ENCODE data around the gene RTN1. TPM values are rescaled to one million over a fixed set of nuclear protein-coding genes. Genes with fewer than 3 reads are reported as not detected.
"Not testable (repeated sequence)": the region's sequence is repeated elsewhere in the genome, so short reads cannot be mapped to it uniquely, and the experiment has no call there.

The RTN1 gene
- total and polyA plus RNA-seq, 7 donors: 1.2 to 25.7 (median 8.0) TPM

- Histone ChIP-seq H3K4me1 (no peaks in the 10 kb centered on the region), H3K36me3 (no peaks in the 10 kb centered on the region), H3K9me3 (peaks cover 0 to 1% (median 0%) of the 10 kb centered on the region in 4 donors), H3K27ac (no peak overlapping the region), H3K4me3 (no peak overlapping the region), H3K27me3 (no peaks in the 10 kb centered on the region)
- WGBS, 2 donors: 64 to 87% methylated on average over 7 of the region's 7 CpGs
- intact Hi-C loops (cut with DNase I): no loop called here
- no peak for DNase-seq
- TF ChIP-seq, protein P1, sequence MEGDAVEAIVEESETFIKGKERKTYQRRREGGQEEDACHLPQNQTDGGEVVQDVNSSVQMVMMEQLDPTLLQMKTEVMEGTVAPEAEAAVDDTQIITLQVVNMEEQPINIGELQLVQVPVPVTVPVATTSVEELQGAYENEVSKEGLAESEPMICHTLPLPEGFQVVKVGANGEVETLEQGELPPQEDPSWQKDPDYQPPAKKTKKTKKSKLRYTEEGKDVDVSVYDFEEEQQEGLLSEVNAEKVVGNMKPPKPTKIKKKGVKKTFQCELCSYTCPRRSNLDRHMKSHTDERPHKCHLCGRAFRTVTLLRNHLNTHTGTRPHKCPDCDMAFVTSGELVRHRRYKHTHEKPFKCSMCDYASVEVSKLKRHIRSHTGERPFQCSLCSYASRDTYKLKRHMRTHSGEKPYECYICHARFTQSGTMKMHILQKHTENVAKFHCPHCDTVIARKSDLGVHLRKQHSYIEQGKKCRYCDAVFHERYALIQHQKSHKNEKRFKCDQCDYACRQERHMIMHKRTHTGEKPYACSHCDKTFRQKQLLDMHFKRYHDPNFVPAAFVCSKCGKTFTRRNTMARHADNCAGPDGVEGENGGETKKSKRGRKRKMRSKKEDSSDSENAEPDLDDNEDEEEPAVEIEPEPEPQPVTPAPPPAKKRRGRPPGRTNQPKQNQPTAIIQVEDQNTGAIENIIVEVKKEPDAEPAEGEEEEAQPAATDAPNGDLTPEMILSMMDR (IDR thresholded peaks at IDR 0.05): no peak
- TF ChIP-seq POLR2A (IDR thresholded peaks at IDR 0.05) (no peak), POLR2AphosphoS5 (IDR thresholded peaks at IDR 0.05) (no peak), EP300 (IDR thresholded peaks at IDR 0.05) (no peak)
Measured at GRCh38 chr14:59657769-59658168, 212.8 kb downstream of the RTN1 start.

- no peak for TF ChIP-seq POLR2A (IDR thresholded peaks at IDR 0.05)
- TF ChIP-seq EP300 (IDR thresholded peaks at IDR 0.05): no peak
- TF ChIP-seq, protein P1 (IDR thresholded peaks at IDR 0.05): no peak
- TF ChIP-seq POLR2AphosphoS5 (IDR thresholded peaks at IDR 0.05): no peak
- H3K4me1 ChIP-seq: no peaks in the 10 kb centered on the region
- no peak overlapping the region for H3K4me3 ChIP-seq
- no peak for DNase-seq
- no peak overlapping the region for H3K27ac ChIP-seq
- WGBS, 2 donors: 79 to 87% methylated on average over 2 of the region's 2 CpGs
- intact Hi-C loops (cut with DNase I): no loop called here
- no peaks in the 10 kb centered on the region for H3K27me3 ChIP-seq
- H3K36me3 ChIP-seq: no peaks in the 10 kb centered on the region
- H3K9me3 ChIP-seq: no peaks in the 10 kb centered on the region
Measured at GRCh38 chr14:59656473-59656872, 214.1 kb downstream of the RTN1 start.

GRCh38 chr14:59654131-59654530 is 216.4 kb downstream of the RTN1 start:
- DNase-seq; intact Hi-C loops (cut with DNase I); H3K27me3 ChIP-seq; H3K4me1 ChIP-seq; H3K27ac ChIP-seq; H3K4me3 ChIP-seq; H3K9me3 ChIP-seq; H3K36me3 ChIP-seq: not testable (repeated sequence)
- WGBS, 2 donors: 91 to 93% methylated on average over 10 of the region's 10 CpGs

DNA sequence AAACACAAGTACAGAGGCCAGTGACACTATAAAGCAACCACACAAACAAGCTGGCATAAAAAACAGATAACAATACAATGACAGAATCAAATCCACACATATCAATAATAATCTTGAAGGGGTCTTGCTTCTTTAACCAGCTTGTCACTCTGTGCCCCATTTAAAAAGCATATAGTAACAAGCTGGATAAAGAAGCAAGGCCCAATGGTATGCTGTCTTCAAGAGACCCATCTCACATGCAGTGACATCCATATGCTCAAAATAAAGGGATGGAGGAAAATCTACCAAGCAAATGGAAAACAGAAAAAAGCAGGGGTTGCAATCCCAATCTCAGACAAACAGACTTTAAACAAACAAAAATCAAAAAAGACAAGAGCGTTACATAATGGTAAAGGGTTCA is 223.7 kb downstream of the RTN1 start:
- H3K27me3 ChIP-seq; H3K27ac ChIP-seq; H3K9me3 ChIP-seq; H3K4me3 ChIP-seq; H3K4me1 ChIP-seq; intact Hi-C loops (cut with DNase I); H3K36me3 ChIP-seq; DNase-seq: not testable (repeated sequence)
- 84 to 98% methylated on average over 1 of the region's 1 CpG for WGBS, 2 donors

GRCh38 chr14:59638885-59639284 is 231.7 kb downstream of the RTN1 start:
- Histone ChIP-seq H3K9me3 (no peaks in the 10 kb centered on the region), H3K27me3 (no peaks in the 10 kb centered on the region), H3K4me3 (no peak overlapping the region), H3K27ac (no peak overlapping the region), H3K36me3 (no peaks in the 10 kb centered on the region), H3K4me1 (no peaks in the 10 kb centered on the region)
- DNase-seq: no peak
- intact Hi-C loops (cut with DNase I): no loop called here
- WGBS, 2 donors: 31 to 66% methylated on average over 4 of the region's 4 CpGs
- TF ChIP-seq POLR2AphosphoS5 (IDR thresholded peaks at IDR 0.05) (no peak), POLR2A (IDR thresholded peaks at IDR 0.05) (no peak), EP300 (IDR thresholded peaks at IDR 0.05) (no peak)
- TF ChIP-seq, protein P1 (IDR thresholded peaks at IDR 0.05): no peak

DNA sequence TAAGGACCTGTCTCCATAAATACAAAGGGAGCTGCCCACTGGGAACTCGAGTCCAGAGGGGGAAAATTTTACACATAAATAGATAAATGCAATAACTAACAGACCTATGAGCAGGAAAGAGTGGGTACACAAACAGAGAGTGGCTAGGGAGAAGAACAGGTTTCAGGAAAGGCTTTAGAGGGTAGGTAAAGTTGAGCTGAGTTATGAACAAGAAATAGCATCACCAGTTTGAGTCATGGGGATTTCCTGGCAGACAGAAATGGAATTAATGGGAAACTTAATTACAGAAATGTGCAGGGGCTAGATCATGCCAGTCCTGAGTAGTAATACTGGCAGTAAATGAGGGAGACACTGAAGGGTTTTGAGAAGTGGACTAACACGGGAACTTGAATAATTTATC is 236.0 kb downstream of the RTN1 start:
- Histone ChIP-seq H3K36me3 (no peaks in the 10 kb centered on the region), H3K27me3 (peaks cover 0 to 29% (median 5%) of the 10 kb centered on the region in 3 donors), H3K4me3 (no peak overlapping the region), H3K9me3 (no peaks in the 10 kb centered on the region), H3K27ac (no peak overlapping the region), H3K4me1 (peaks cover 0 to 8% (median 2%) of the 10 kb centered on the region in 4 donors)
- DNase-seq: no peak
- intact Hi-C loops (cut with DNase I): no loop called here
- 52 to 70% methylated on average over 2 of the region's 2 CpGs for whole genome bisulfite sequencing, 2 donors
- TF ChIP-seq EP300 (IDR thresholded peaks at IDR 0.05): no peak
- TF ChIP-seq, protein P1 (IDR thresholded peaks at IDR 0.05): no peak
- TF ChIP-seq POLR2AphosphoS5 (IDR thresholded peaks at IDR 0.05): no peak
- TF ChIP-seq POLR2A (IDR thresholded peaks at IDR 0.05): no peak

Data from sigmoid colon (tissue), 7 donors.